ENCODE data around the gene GRIA4.

The GRIA4 gene

DNA sequence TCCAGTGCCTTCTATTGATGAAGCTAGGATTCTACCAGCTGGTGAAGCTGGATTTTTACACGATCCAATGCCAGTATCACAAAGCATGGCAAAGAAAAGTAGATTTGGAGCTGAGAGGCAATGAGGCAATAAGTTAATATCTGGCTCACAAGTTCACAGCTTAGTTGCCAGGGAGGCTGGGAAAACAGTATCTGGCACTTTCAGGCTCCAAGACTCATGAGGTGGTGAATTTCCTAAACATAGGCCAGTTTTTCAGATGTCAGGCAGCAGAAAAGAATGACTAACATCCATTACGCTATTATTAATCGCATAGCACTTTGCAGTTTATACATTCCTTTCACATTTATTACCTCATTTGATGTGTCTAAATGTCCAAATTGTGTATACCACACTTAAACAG, 122.7 kb downstream of the GRIA4 start:
- H4K20me1 ChIP-seq (ENCODE audit: low read depth, low read length): no peaks in the 10 kb centered on the region
- no peak overlapping the region for H3K27ac ChIP-seq (ENCODE audit: low read depth, low read length)
- no peak overlapping the region for H3K4me3 ChIP-seq (ENCODE audit: insufficient read depth, low read length, poor library complexity, severe bottlenecking)
- no peaks in the 10 kb centered on the region for H3K27me3 ChIP-seq (ENCODE audit: low read length)
- H3K79me2 ChIP-seq (ENCODE audit: insufficient read depth, low read length): no peaks in the 10 kb centered on the region
- H3K9me2 ChIP-seq (replicated peaks; ENCODE audit: insufficient read depth, low read length): no peaks in the 10 kb centered on the region
- TF ChIP-seq EZH2phosphoT487 (conservative IDR thresholded peaks at IDR 0.05; ENCODE audit: low read length) (no peak), CTCF (IDR thresholded peaks at IDR 0.05; ENCODE audit: insufficient read depth, low read length, poor library complexity, severe bottlenecking) (no peak)
- H3K9me3 ChIP-seq (ENCODE audit: insufficient read depth, low read length): no peaks in the 10 kb centered on the region
- no peak overlapping the region for H3K4me2 ChIP-seq (ENCODE audit: low read depth, low read length, poor library complexity, severe bottlenecking)
- H3K36me3 ChIP-seq (ENCODE audit: low read length): no peaks in the 10 kb centered on the region
- no peak overlapping the region for H3K9ac ChIP-seq (ENCODE audit: low read length)
- no peaks in the 10 kb centered on the region for H3F3A ChIP-seq (ENCODE audit: insufficient read depth)
- H2AFZ ChIP-seq (ENCODE audit: low read depth, low read length, severe bottlenecking): no peak overlapping the region

DNA sequence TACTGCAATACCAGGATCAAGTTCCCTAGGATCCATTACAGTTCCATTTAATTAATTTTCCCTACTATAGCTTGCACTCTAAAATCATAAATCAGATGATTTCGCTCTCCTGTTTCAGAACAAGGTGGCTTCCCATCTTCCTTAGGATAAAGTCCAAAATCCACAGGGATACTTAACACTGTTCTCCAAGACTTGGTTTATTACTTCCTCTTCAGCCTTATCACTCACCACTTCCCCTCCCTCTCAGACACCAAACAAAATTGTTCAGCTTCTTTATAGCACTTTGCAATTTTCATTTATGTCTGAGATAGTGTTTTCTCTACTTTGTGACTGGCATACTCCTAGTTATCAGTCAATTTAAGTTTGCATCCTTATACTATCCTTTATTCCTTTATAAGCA, 124.6 kb downstream of the GRIA4 start:
- Histone ChIP-seq H3K27me3 (ENCODE audit: low read length) (no peaks in the 10 kb centered on the region), H3K9me3 (ENCODE audit: insufficient read depth, low read length) (no peaks in the 10 kb centered on the region), H3K27ac (ENCODE audit: low read depth, low read length) (no peak overlapping the region), H4K20me1 (ENCODE audit: low read depth, low read length) (no peaks in the 10 kb centered on the region), H3K9ac (ENCODE audit: low read length) (no peak overlapping the region), H2AFZ (ENCODE audit: low read depth, low read length, severe bottlenecking) (no peak overlapping the region), H3F3A (ENCODE audit: insufficient read depth) (no peaks in the 10 kb centered on the region), H3K9me2 (replicated peaks; ENCODE audit: insufficient read depth, low read length) (no peaks in the 10 kb centered on the region), H3K4me2 (ENCODE audit: low read depth, low read length, poor library complexity, severe bottlenecking) (no peak overlapping the region), H3K79me2 (ENCODE audit: insufficient read depth, low read length) (no peaks in the 10 kb centered on the region), H3K4me3 (ENCODE audit: insufficient read depth, low read length, poor library complexity, severe bottlenecking) (no peak overlapping the region), H3K36me3 (ENCODE audit: low read length) (no peaks in the 10 kb centered on the region)
- TF ChIP-seq CTCF (IDR thresholded peaks at IDR 0.05; ENCODE audit: insufficient read depth, low read length, poor library complexity, severe bottlenecking) (no peak), EZH2phosphoT487 (conservative IDR thresholded peaks at IDR 0.05; ENCODE audit: low read length) (no peak)

- Histone ChIP-seq H3K4me3 (ENCODE audit: insufficient read depth, low read length, poor library complexity, severe bottlenecking) (no peak overlapping the region), H4K20me1 (ENCODE audit: low read depth, low read length) (no peaks in the 10 kb centered on the region), H2AFZ (ENCODE audit: low read depth, low read length, severe bottlenecking) (no peak overlapping the region), H3K9ac (ENCODE audit: low read length) (no peak overlapping the region), H3K4me2 (ENCODE audit: low read depth, low read length, poor library complexity, severe bottlenecking) (no peak overlapping the region), H3K9me2 (replicated peaks; ENCODE audit: insufficient read depth, low read length) (no peaks in the 10 kb centered on the region), H3K36me3 (ENCODE audit: low read length) (no peaks in the 10 kb centered on the region), H3K27me3 (ENCODE audit: low read length) (no peaks in the 10 kb centered on the region), H3K9me3 (ENCODE audit: insufficient read depth, low read length) (no peaks in the 10 kb centered on the region), H3F3A (ENCODE audit: insufficient read depth) (no peaks in the 10 kb centered on the region), H3K79me2 (ENCODE audit: insufficient read depth, low read length) (no peaks in the 10 kb centered on the region), H3K27ac (ENCODE audit: low read depth, low read length) (no peak overlapping the region)
- TF ChIP-seq CTCF (IDR thresholded peaks at IDR 0.05; ENCODE audit: insufficient read depth, low read length, poor library complexity, severe bottlenecking) (no peak), EZH2phosphoT487 (conservative IDR thresholded peaks at IDR 0.05; ENCODE audit: low read length) (no peak)
Measured at GRCh38 chr11:105738251-105738650, 128.4 kb downstream of the GRIA4 start.
